B cell (primary cell): ENCODE results near the gene P2RX6. TPM values are rescaled to one million over a fixed set of nuclear protein-coding genes. Genes with fewer than 3 reads are reported as not detected.
"Not testable (repeated sequence)": the region's sequence is repeated elsewhere in the genome, so short reads cannot be mapped to it uniquely, and the experiment has no call there.

Experiments
- ATAC-seq: fragments of 200-7000 bp; cut with Tn5 transposase; one replicate; pipeline ENCODE4 v1.10.0; 2021; ENCODE audit warnings: low read depth, mild to moderate bottlenecking, moderate number of reproducible peaks, moderate library complexity
- CTCF ChIA-PET: fragments of 350-600 bp; sonication (Branson Sonifier 250); formaldehyde crosslinking; loops from one replicate; lab custom pipeline; 2021; ENCODE audit warnings: antibody characterized with exemption, inconsistent platforms; lab: Charles Lee
- POLR2A ChIA-PET: fragments of 350-600 bp; sonication (Branson Sonifier 250); formaldehyde crosslinking; loops from one replicate; lab custom pipeline; 2021; ENCODE audit warnings: antibody characterized with exemption; lab: Charles Lee
- DNase-seq: peaks from one replicate; pipeline ENCODE4 v3.0.0; 2013
- H2AFZ ChIP-seq: 2 replicates; pipeline ENCODE4 v1.6.1; 2012; ENCODE audit warnings: mild to moderate bottlenecking, low read depth, low read length; ENCODE audit not compliant: insufficient read depth, poor library complexity, severe bottlenecking
- H3K27ac ChIP-seq, 2 donors: 1 replicate in 1 of 2; 2 replicates in 1 of 2; pipeline ENCODE4 v1.5.1; 2012 to 2013; ENCODE audit warnings: low read length in 2 of 2, mild to moderate bottlenecking in 2 of 2, moderate library complexity in 1 of 2
- H3K27me3 ChIP-seq, 4 experiments: fragments of 200-600 bp in 1 of 4; sonication (generic) in 1 of 4; replicated peaks in 1 of 4; 1 replicate in 2 of 4; 2 replicates in 2 of 4; pipeline versions ENCODE4 v1.6.1 to v1.7.0; 2013 to 2016; ENCODE audit warnings: low read length in 3 of 4, mild to moderate bottlenecking in 2 of 4, mixed read lengths in 1 of 4, moderate library complexity in 1 of 4; ENCODE audit not compliant: insufficient read depth in 4 of 4, control insufficient read depth in 3 of 4; ENCODE audit errors: control extremely low read depth in 1 of 4
- H3K36me3 ChIP-seq, 2 experiments: replicated peaks in 1 of 2; 1 replicate in 1 of 2; 2 replicates in 1 of 2; pipeline versions ENCODE4 v1.6.1 to v1.7.1; 2013; ENCODE audit warnings: low read length in 1 of 2; ENCODE audit not compliant: insufficient read depth in 2 of 2, control insufficient read depth in 1 of 2; ENCODE audit errors: control extremely low read depth in 1 of 2, extremely low read depth in 1 of 2
- H3K4me1 ChIP-seq, 2 donors: fragments of 200-600 bp in 1 of 2; sonication (generic) in 1 of 2; 1 replicate in 1 of 2; 2 replicates in 1 of 2; pipeline versions ENCODE4 v1.5.1 to v1.6.1; 2013 to 2017; ENCODE audit warnings: low read length in 2 of 2; ENCODE audit not compliant: control insufficient read depth in 2 of 2, insufficient read depth in 2 of 2
- H3K4me2 ChIP-seq: replicated peaks from 2 replicates; pipeline ENCODE3; 2012; ENCODE audit warnings: mild to moderate bottlenecking, low read depth, low read length; ENCODE audit not compliant: poor library complexity, severe bottlenecking
- H3K4me3 ChIP-seq, 5 experiments: fragments of 200-600 bp in 1 of 5; sonication (generic) in 1 of 5; 1 replicate in 3 of 5; 2 replicates in 2 of 5; pipeline versions ENCODE4 v1.5.1 to v1.7.0; 2011 to 2016; ENCODE audit warnings: low read length in 4 of 5, mild to moderate bottlenecking in 4 of 5, low read depth in 2 of 5, control low read depth in 1 of 5, moderate library complexity in 1 of 5; ENCODE audit not compliant: insufficient read depth in 1 of 5; ENCODE audit errors: control extremely low read depth in 1 of 5, extremely low read depth in 1 of 5
- H3K79me2 ChIP-seq: fragments of 200-600 bp; sonication (generic); one replicate; pipeline ENCODE4 v1.6.0; 2016; ENCODE audit warnings: low read length; ENCODE audit not compliant: control insufficient read depth, insufficient read depth
- H3K9ac ChIP-seq: fragments of 200-600 bp; sonication (generic); 2 replicates; pipeline ENCODE4 v1.6.1; 2017; ENCODE audit warnings: mild to moderate bottlenecking, low read length, moderate library complexity
- H3K9me3 ChIP-seq, 3 donors: one replicate each; pipeline versions ENCODE4 v1.6.1 to v1.7.1; 2013; ENCODE audit warnings: low read length in 2 of 3; ENCODE audit not compliant: control insufficient read depth in 2 of 3, insufficient read depth in 1 of 3; ENCODE audit errors: control extremely low read depth in 1 of 3
- H4K20me1 ChIP-seq: 2 replicates; pipeline ENCODE4 v1.6.0; 2012; ENCODE audit warnings: mild to moderate bottlenecking, low read length; ENCODE audit not compliant: insufficient read depth, control insufficient read depth, poor library complexity, severe bottlenecking
- H3K27ac Mint-ChIP-seq: one replicate; pipeline ENCODE4 v1.8.0; 2021; ENCODE audit warnings: mixed read lengths
- H3K27me3 Mint-ChIP-seq: one replicate; pipeline ENCODE4 v1.8.0; 2021; ENCODE audit warnings: mixed read lengths
- H3K4me1 Mint-ChIP-seq: one replicate; pipeline ENCODE4 v1.8.0; 2021; ENCODE audit warnings: mixed read lengths
- H3K4me3 Mint-ChIP-seq: one replicate; pipeline ENCODE4 v1.8.0; 2021; ENCODE audit warnings: mixed read lengths
- H3K9me3 Mint-ChIP-seq: one replicate; pipeline ENCODE4 v1.8.0; 2022; ENCODE audit warnings: mixed read lengths; ENCODE audit not compliant: insufficient read depth
- EZH2 ChIP-seq: IDR thresholded peaks from 2 replicates; pipeline ENCODE4 v1.6.1; 2012; ENCODE audit warnings: borderline replicate concordance, low read depth, mild to moderate bottlenecking, moderate library complexity, low read length; ENCODE audit not compliant: insufficient read depth, poor library complexity, severe bottlenecking
- WGBS: methylation state at CpG from one replicate; pipeline ENCODE4 v1.1.5; 2013; ENCODE audit warnings: missing lambda C conversion rate; ENCODE audit not compliant: insufficient coverage; 5-methylcytosine and 5-hydroxymethylcytosine counted together
- intact Hi-C: fragments of 100-400 bp; cut with micrococcal nuclease; formaldehyde crosslinking; loops from one replicate; pipeline ENCODE4 v1.10.0; 2022
- polyA plus RNA-seq: library from polyadenylated mRNA; depleted of rRNA; stranded (reverse); fragments of >200 nt; gene quantifications from 2 replicates; pipeline ENCODE4 v1.2.3, GENCODE V29; 2012
- total RNA-seq, 2 donors: library from RNA; stranded (reverse); fragments of 120-200 nt in 1 of 2; gene quantifications; 1 replicate in 1 of 2; 2 replicates in 1 of 2; pipeline versions ENCODE4 v1.2.3 to v1.2.4, GENCODE V29; 2013 to 2022
- TF ChIP-seq, protein P1 (sequence below): fragments of 200-600 bp; IDR thresholded peaks from one replicate; pipeline ENCODE4 v1.8.0; 2022; ENCODE audit warnings: antibody characterized with exemption, mild to moderate bottlenecking

Gene P2RX6
- total and polyA plus RNA-seq, 2 donors (not counting 1 experiment from before 2014, with no cell fraction given): 0.49 to 0.79 TPM

DNA sequence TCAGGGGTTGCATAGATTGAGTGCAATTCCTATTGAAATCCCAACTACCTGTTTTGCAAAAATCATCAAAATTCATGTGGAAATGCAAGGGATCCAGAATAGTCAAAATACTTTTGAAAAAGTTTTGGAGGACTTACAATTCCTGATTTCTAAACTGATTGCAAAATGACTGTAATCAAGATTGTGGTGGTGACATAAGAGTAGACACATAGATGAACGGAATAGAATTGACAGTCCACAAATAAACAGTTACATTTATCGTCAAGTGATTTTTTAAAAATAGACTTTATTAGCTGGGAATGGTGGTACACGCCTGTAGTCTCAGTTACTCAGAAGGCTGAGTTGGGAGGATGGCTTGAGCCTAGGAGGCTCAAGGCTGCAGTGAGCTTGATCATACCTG lies 20.0 kb downstream of the P2RX6 start:
- CTCF ChIA-PET: no interaction called here
- no peak for DNase-seq
- peaks cover 37% of the 10 kb centered on the region for H3K27me3 Mint-ChIP-seq

DNA sequence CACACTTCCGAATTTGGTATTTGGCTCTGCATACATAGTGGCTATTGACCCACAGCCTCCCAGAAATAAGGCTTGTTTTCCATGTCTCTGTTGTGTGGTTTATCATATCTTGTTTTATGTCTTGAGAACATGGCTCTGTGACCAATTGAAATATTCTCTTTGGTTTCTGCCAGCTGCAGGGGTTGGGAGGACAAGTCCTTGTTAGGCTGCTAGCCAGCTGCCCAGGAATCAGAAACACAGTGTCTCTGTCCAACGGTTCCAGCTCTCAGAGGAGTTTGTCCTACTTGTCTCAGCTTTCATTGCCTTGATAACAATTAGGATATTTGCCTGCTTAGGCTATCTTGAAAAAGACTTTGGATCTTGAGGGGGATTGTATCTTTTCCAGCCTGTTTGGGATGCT lies 23.4 kb downstream of the P2RX6 start:
- Histone ChIP-seq H3K4me1 (peaks cover 1% of the 10 kb centered on the region in 2 donors), H3K4me3 (no peak overlapping the region), H3K4me2 (no peak overlapping the region), H3K36me3 (no peaks in the 10 kb centered on the region), H3K9me3 (no peaks in the 10 kb centered on the region), H4K20me1 (no peaks in the 10 kb centered on the region), H3K27ac (no peak overlapping the region), H2AFZ (no peak overlapping the region), H3K9ac (no peak overlapping the region), H3K27me3 (peaks cover 0 to 10% (median 4%) of the 10 kb centered on the region in 4 experiments), H3K79me2 (no peaks in the 10 kb centered on the region)
- DNase-seq: no peak
- CTCF ChIA-PET: no interaction called here
- H3K27ac Mint-ChIP-seq: no peak overlapping the region
- WGBS: 64% methylated on average over 2 of the region's 2 CpGs
- peaks cover 1% of the 10 kb centered on the region for H3K4me1 Mint-ChIP-seq
- H3K9me3 Mint-ChIP-seq: no peaks in the 10 kb centered on the region
- POLR2A ChIA-PET: no interaction called here
- H3K4me3 Mint-ChIP-seq: no peak overlapping the region
- no peak for TF ChIP-seq EZH2
- TF ChIP-seq, protein P1, sequence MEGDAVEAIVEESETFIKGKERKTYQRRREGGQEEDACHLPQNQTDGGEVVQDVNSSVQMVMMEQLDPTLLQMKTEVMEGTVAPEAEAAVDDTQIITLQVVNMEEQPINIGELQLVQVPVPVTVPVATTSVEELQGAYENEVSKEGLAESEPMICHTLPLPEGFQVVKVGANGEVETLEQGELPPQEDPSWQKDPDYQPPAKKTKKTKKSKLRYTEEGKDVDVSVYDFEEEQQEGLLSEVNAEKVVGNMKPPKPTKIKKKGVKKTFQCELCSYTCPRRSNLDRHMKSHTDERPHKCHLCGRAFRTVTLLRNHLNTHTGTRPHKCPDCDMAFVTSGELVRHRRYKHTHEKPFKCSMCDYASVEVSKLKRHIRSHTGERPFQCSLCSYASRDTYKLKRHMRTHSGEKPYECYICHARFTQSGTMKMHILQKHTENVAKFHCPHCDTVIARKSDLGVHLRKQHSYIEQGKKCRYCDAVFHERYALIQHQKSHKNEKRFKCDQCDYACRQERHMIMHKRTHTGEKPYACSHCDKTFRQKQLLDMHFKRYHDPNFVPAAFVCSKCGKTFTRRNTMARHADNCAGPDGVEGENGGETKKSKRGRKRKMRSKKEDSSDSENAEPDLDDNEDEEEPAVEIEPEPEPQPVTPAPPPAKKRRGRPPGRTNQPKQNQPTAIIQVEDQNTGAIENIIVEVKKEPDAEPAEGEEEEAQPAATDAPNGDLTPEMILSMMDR: no peak
- peaks cover 25% of the 10 kb centered on the region for H3K27me3 Mint-ChIP-seq
- no peak for ATAC-seq
- intact Hi-C loops: no loop called here

More for the DNA sequence above, 20.0 kb downstream of the P2RX6 start:
- peaks cover 1% of the 10 kb centered on the region for H3K4me1 Mint-ChIP-seq
- H3K27ac Mint-ChIP-seq: no peak overlapping the region
- H3K79me2 ChIP-seq: no peaks in the 10 kb centered on the region
- WGBS: 100% methylated on average over 1 of the region's 3 CpGs
- H3K9me3 Mint-ChIP-seq: no peaks in the 10 kb centered on the region
- H3K4me2 ChIP-seq: no peak overlapping the region
- intact Hi-C loops: no loop called here
- POLR2A ChIA-PET: no interaction called here
- H3K9me3 ChIP-seq: peaks cover 0 to 3% (median 0%) of the 10 kb centered on the region in 3 donors
- no peak for ATAC-seq
- no peak overlapping the region for H3K27ac ChIP-seq
- no peaks in the 10 kb centered on the region for H3K36me3 ChIP-seq
- no peak overlapping the region for H3K4me3 ChIP-seq
- peaks cover 3 to 6% of the 10 kb centered on the region in 2 donors for H3K4me1 ChIP-seq
- peaks cover 0 to 27% (median 12%) of the 10 kb centered on the region in 4 experiments for H3K27me3 ChIP-seq
- TF ChIP-seq, protein P1: no peak
- TF ChIP-seq EZH2: no peak
- H4K20me1 ChIP-seq: no peaks in the 10 kb centered on the region
- H3K9ac ChIP-seq: no peak overlapping the region
- H2AFZ ChIP-seq: no peak overlapping the region
- no peak overlapping the region for H3K4me3 Mint-ChIP-seq

DNA sequence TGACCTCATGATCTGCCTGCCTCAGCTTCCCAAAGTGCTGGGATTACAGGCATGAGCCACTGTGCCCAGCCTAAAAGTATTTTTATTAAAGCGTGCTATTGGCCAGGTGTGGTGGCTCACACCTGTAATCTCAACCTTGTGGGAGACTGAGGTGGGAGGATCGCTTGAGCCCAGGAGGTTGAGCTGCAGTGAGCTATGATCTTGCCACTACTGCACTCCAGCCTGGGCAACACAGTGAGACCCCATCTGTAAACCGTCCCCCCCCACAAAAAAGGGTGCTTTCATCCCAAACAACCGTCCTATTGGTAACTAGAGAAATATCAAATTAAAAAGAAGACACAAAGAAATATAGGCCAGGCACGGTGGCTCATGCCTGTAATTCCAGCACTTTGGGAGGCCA lies 24.2 kb downstream of the P2RX6 start:
- POLR2A ChIA-PET, H3K9me3 ChIP-seq, H3K4me3 Mint-ChIP-seq, H3K4me1 Mint-ChIP-seq, DNase-seq, ATAC-seq, H3K9me3 Mint-ChIP-seq, H3K27ac Mint-ChIP-seq, H2AFZ ChIP-seq, CTCF ChIA-PET, intact Hi-C loops, H4K20me1 ChIP-seq, H3K4me1 ChIP-seq, H3K9ac ChIP-seq, H3K4me3 ChIP-seq, H3K27ac ChIP-seq, H3K4me2 ChIP-seq, H3K79me2 ChIP-seq, H3K36me3 ChIP-seq: not testable (repeated sequence)
- H3K27me3 Mint-ChIP-seq: peaks cover 26% of the 10 kb centered on the region
- WGBS: no CpG with 5 or more reads among the region's 5 CpGs
- H3K27me3 ChIP-seq: peaks cover 0 to 17% (median 6%) of the 10 kb centered on the region in 4 experiments
